ENCODE results near the gene WNT11. TPM values are rescaled to one million over a fixed set of nuclear protein-coding genes. Genes with fewer than 3 reads are reported as not detected.

WNT11 gene
- polyA plus RNA-seq, 1 donor from 2014 or later, result 2.3 TPM

GRCh38 chr11:76143274-76143673, 63.0 kb downstream of the WNT11 start:
- no peak for TF ChIP-seq EZH2 (IDR thresholded peaks at IDR 0.05; ENCODE audit: borderline replicate concordance, insufficient read depth, low read length, poor library complexity, severe bottlenecking)
- no peak for TF ChIP-seq SMC3 (conservative IDR thresholded peaks at IDR 0.05; ENCODE audit: poor library complexity)
- no peak for TF ChIP-seq EP300 (conservative IDR thresholded peaks at IDR 0.05; ENCODE audit: poor library complexity, severe bottlenecking)
- TF ChIP-seq MXI1 (conservative IDR thresholded peaks at IDR 0.05; ENCODE audit: poor library complexity, severe bottlenecking), result no peak
- TF ChIP-seq RAD21 (conservative IDR thresholded peaks at IDR 0.05), result no peak
- TF ChIP-seq POLR2AphosphoS5 (IDR thresholded peaks at IDR 0.05), result no peak
- no peak for TF ChIP-seq TAF1 (IDR thresholded peaks at IDR 0.05; ENCODE audit: low read depth)
- TF ChIP-seq REST (IDR thresholded peaks at IDR 0.05; ENCODE audit: borderline replicate concordance), result no peak
- TF ChIP-seq CTCF (IDR thresholded peaks at IDR 0.05; ENCODE audit: poor library complexity, severe bottlenecking), result no peak

GRCh38 chr11:76141901-76142588, 64.3 kb downstream of the WNT11 start:
- Histone ChIP-seq H3K4me3 (ENCODE audit: low read length) (no peak overlapping the region), H3K9me2 (ENCODE audit: insufficient read depth, low read length) (no peaks in the 10 kb centered on the region), H4K20me1 (ENCODE audit: insufficient read depth) (no peaks in the 10 kb centered on the region), H3K27ac (ENCODE audit: low read length) (no peak overlapping the region), H3K27me3 (ENCODE audit: insufficient read depth, low read depth, low read length) (no peaks in the 10 kb centered on the region), H3K4me2 (ENCODE audit: low read length) (no peak overlapping the region), H3K9me3 (ENCODE audit: low read length) (no peaks in the 10 kb centered on the region), H2AFZ (ENCODE audit: low read depth, low read length) (no peak overlapping the region), H3F3A (ENCODE audit: insufficient read depth, low read length, poor library complexity, severe bottlenecking) (no peaks in the 10 kb centered on the region), H3K79me2 (replicated peaks; ENCODE audit: insufficient read depth, low read length) (no peaks in the 10 kb centered on the region), H3K9ac (ENCODE audit: low read length) (no peak overlapping the region), H3K36me3 (ENCODE audit: insufficient read depth, low read length) (no peaks in the 10 kb centered on the region)
- TF ChIP-seq POLR2AphosphoS5 (IDR thresholded peaks at IDR 0.05) (no peak), EZH2 (IDR thresholded peaks at IDR 0.05; ENCODE audit: borderline replicate concordance, insufficient read depth, low read length, poor library complexity, severe bottlenecking) (no peak), REST (IDR thresholded peaks at IDR 0.05; ENCODE audit: borderline replicate concordance) (no peak), TAF1 (IDR thresholded peaks at IDR 0.05; ENCODE audit: low read depth) (no peak), CTCF (IDR thresholded peaks at IDR 0.05; ENCODE audit: poor library complexity, severe bottlenecking) (no peak), SMC3 (conservative IDR thresholded peaks at IDR 0.05; ENCODE audit: poor library complexity) (no peak), MXI1 (conservative IDR thresholded peaks at IDR 0.05; ENCODE audit: poor library complexity, severe bottlenecking) (no peak), RAD21 (conservative IDR thresholded peaks at IDR 0.05) (no peak), EP300 (conservative IDR thresholded peaks at IDR 0.05; ENCODE audit: poor library complexity, severe bottlenecking) (no peak)

More at GRCh38 chr11:76143274-76143673, 63.0 kb downstream of the WNT11 start:
- Histone ChIP-seq H3K27ac (ENCODE audit: low read length) (no peak overlapping the region), H3K79me2 (replicated peaks; ENCODE audit: insufficient read depth, low read length) (no peaks in the 10 kb centered on the region), H3F3A (ENCODE audit: insufficient read depth, low read length, poor library complexity, severe bottlenecking) (no peaks in the 10 kb centered on the region), H3K4me3 (ENCODE audit: low read length) (no peak overlapping the region), H3K27me3 (ENCODE audit: insufficient read depth, low read depth, low read length) (no peaks in the 10 kb centered on the region), H3K36me3 (ENCODE audit: insufficient read depth, low read length) (no peaks in the 10 kb centered on the region), H2AFZ (ENCODE audit: low read depth, low read length) (no peak overlapping the region), H3K9me3 (ENCODE audit: low read length) (no peaks in the 10 kb centered on the region), H3K9me2 (ENCODE audit: insufficient read depth, low read length) (no peaks in the 10 kb centered on the region), H3K9ac (ENCODE audit: low read length) (no peak overlapping the region), H4K20me1 (ENCODE audit: insufficient read depth) (no peaks in the 10 kb centered on the region), H3K4me2 (ENCODE audit: low read length) (no peak overlapping the region)
